Epidermal melanocyte (primary cell): ENCODE data around the gene NEDD1.

Experiments used
- DNase-seq: peaks from one replicate; pipeline ENCODE4 v3.0.0; 2011; ENCODE audit warnings: low spot score; ENCODE audit not compliant: insufficient read length

The NEDD1 gene

GRCh38 chr12:96897421-96897820, 9.6 kb upstream of the NEDD1 start:
- no peak for DNase-seq

- no peak for DNase-seq
These were observed 5.9 kb upstream of the NEDD1 start for GRCh38 chr12:96901175-96901574.

GRCh38 chr12:96902076-96902475, 5.0 kb upstream of the NEDD1 start:
- DNase-seq, result no peak

GRCh38 chr12:96906498-96906848, 584 bp upstream of the NEDD1 start:
- no peak for DNase-seq

GRCh38 chr12:96907671-96908422, 790 bp downstream of the NEDD1 start:
- DNase-seq, result no peak

GRCh38 chr12:96908423-96908675, 1.3 kb downstream of the NEDD1 start:
- no peak for DNase-seq

DNA sequence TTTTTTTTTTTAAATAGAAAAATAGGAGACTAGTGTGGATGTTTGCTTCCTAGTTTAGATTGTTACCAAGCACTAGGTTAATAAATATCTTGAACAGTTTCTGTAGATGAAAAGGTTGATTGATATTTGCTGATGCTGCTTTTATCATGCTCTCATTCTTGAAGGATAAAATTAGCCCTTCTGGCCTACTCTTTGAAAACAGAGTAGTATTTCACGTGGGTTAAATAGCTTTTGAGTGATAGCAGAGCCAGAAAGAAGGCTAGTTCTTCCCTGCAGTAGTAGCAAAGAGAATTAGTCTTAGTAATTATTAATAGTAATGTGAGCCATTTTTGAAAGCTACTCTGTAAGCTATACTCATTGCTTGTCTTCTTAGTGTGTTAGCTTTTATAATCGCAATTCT, 5.2 kb downstream of the NEDD1 start:
- no peak for DNase-seq

DNA sequence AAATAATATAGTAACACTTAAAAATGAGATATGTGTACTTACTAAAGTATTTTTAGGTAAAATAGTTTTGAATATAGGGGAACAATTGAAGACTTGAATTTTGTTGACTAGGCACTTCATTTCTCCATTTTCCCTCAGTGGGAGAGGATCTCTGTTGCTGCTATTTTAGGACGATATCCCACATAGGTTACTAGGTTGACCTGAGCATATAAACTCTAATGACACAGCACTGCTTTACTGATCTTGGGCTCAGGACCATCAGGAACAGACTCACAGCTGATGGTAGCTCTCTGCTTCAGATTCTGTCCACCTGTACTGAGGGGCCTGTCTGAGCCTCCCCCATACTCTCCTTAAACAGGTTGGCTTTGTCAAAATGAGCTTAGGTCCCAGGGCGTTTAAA, 5.9 kb downstream of the NEDD1 start:
- no peak for DNase-seq

DNA sequence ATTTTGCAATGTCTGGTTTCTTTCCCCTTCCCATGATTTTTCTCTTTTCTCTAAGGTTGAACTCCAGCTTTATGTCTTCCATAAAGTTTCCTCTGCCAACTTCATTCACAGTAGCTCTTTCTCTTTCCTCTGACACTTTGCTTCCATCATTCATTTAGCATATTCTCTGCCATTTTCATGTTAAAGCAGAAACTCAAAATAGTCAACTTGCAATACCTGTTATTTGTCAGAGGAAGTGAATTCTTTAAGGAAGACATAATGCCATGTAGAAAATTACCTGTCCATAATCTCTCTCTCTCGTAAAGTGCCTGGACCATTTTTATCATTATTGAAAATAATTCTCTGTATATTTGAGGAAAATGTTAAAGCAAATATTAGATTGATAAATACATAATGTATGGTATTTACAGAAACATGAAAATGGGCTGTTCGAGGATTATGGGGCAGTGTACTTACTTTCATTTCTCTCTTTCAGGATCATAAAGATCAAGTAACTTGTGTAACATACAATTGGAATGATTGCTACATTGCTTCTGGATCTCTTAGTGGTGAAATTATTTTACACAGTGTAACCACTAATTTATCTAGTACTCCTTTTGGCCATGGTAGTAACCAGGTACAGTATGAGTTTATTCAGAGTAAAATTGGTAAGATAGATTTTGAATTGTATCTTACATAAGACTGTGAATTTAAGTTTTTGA, 12.6 kb downstream of the NEDD1 start:
- DNase-seq, result no peak

DNA sequence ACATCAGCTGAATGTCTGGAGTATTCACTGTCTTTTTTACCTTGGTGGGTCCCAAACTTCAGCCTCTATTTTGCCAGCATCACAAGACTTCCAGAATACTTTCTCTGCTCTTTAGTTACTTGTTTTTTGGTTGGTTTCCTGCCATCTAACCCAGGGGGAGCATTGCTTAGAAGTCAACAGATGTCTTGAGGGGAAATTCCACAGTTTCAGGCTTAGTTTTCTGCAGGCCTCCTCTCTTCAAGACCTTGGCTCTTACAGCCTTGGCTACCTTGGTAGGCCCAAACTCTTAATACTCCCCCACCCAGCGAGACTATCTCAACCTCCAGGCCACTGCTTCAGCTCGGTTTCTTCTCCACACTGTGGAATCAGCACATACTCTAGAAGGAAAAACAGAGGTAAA, 41.7 kb downstream of the NEDD1 start:
- DNase-seq, result no peak

DNA sequence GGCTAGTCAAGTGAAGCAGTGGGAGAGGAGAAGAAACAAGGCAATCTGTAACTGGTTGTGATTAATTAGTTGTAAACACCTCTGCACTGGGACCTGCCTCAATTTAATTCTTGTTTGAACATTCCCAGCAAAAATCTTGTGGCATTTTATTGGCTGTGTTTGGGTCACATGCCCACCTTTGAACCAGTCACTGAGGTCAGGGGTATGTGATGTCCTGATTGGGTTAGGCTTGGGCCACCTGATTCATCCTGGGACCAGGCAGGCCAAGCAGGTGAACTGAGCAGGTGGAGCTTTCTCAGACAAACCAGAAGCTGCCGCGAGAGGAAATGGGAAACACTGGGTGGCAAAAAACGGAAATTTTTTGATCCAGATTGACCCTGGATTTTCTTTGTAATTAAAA, 72.5 kb downstream of the NEDD1 start:
- DNase-seq, result no peak

GRCh38 chr12:96980991-96981414, 73.9 kb downstream of the NEDD1 start:
- no peak for DNase-seq

GRCh38 chr12:96981911-96982310, 74.9 kb downstream of the NEDD1 start:
- DNase-seq, result no peak

DNA sequence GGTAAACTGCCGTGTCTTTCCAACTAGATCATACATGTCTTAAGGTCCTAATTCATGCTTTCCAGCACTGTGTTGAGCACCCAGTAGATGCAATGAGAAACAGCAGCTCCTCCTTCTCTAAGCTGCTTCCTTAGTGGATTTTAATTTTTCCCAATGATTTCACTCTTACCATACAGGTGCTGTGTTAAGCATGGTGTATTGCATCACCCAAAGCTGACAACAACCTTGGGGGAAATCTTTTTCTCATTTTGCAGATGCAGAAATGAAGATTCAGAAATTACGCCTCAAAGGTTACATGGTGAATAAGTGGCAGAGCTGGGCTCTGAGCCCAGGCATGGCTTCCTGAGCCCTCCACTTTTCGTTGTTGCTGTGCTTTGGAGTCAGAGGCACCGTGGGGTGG, 75.6 kb downstream of the NEDD1 start:
- DNase-seq, result no peak

DNA sequence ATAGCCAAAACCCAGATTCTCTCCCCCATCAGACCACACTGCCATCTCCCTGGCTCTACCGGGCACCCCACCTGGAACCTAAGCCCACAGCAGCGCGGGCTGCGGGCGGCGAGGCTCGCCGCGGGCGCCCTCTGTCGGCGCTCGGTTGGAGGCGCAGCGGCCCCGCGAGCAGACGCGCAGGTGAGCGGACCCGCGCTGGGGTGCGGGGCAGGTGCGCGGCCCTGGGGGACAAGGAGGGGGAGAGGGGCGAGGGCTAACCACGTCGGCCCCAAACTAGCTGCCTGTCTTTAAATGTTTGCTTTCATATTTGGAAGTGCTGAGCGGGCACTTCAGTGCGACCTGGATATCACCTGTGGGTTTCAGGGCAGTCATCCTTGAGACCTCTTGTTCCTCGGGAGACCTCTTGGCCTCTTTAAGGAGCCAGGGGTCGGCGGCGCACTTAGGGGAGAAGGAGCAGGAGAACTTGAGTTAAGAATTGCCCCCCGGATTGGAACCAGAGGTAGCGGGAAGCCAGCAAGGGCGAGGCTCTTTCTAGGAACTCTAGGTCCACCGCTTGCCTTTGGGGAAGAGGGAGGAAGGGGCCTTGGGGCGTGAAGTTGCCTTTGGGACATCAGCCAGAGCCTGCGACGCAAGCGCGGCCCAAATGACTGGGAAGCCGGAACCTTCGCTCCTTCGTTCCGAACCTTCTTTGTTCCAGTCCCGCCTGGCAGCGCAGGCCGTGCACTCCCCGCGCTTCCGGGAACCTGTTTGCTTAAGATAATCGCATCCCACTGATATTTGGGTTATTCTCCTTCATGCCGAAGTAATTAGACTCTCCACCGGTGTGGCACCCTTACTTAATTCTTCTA, 78.7 kb downstream of the NEDD1 start:
- no peak for DNase-seq

- DNase-seq, result no peak
These were observed 79.9 kb downstream of the NEDD1 start for GRCh38 chr12:96986883-96987523.

DNA sequence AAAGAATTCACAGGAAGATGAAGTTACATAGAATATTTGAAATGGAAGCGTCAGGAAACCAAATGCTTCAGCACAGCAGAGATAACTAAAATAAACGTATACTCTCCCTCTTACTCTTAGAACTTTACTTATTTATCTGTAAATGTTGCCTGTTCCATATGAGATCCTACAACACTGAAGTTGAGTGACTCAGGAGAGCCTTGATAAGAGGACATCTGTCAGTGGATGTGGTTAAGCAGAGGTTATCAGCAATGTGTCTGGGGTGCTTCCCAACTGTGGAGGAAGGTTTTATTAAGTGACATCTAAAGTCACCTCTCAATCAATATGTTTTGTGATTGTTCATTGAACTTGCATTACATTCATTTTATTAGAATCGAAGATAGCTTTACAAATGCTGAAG, 81.9 kb downstream of the NEDD1 start:
- DNase-seq, result no peak

- DNase-seq, result no peak
These were observed 82.9 kb downstream of the NEDD1 start for GRCh38 chr12:96989916-96990315.

- no peak for DNase-seq
These were observed 87.8 kb downstream of the NEDD1 start for GRCh38 chr12:96994900-96995299.

GRCh38 chr12:96995861-96996260, 88.8 kb downstream of the NEDD1 start:
- DNase-seq, result no peak

DNA sequence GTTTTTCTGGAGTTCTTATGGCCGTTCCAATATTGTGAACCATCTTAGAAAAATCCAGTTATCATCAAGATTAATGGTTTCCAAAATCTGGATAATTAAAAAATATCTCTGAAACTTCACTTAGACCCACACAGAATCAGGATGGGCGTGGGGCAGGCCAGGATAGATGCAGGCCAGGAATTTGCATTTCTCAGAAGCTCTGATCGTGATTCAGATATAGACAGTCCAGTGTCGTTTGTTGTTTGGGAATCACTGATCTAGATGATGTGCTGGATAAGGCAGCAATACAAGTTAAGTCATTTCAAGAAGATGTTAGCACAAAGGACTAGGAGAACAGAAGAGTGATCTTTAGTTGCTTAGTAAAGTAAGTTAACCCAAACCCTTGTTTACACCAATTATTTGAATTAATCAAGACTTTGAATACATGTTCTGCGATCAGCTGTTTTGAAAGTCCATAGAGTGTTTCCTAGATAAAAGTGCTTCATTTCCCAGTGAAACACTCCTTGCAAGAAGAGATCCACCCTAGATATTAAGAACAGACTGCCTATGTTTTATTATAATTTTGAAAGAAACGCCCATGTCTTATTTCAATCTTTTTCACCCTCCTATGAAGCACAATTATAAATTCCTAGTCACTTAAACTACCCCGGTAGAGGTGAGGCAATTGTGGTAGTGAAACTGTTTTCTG, 90.9 kb downstream of the NEDD1 start:
- DNase-seq, result no peak
